CD14-positive monocyte (primary cell): Measurements from ENCODE around the gene FGF4. TPM values are rescaled to one million over a fixed set of nuclear protein-coding genes. Genes with fewer than 3 reads are reported as not detected.

ENCODE experiments used
- DNase-seq, 3 donors: peaks; one replicate each; pipeline ENCODE4 v3.0.0-alpha.2; 2011 to 2022
- H2AFZ ChIP-seq: 2 replicates; pipeline ENCODE4 v1.6.0; 2012; ENCODE audit warnings: mild to moderate bottlenecking, low read depth, low read length, inconsistent platforms; ENCODE audit not compliant: insufficient read depth, poor library complexity, severe bottlenecking
- H3K27ac ChIP-seq, 2 donors: 1 replicate in 1 of 2; 2 replicates in 1 of 2; pipeline ENCODE4 v1.5.1; 2012 to 2013; ENCODE audit warnings: low read length in 2 of 2, control low read depth in 1 of 2, inconsistent platforms in 1 of 2, low read depth in 1 of 2, mild to moderate bottlenecking in 1 of 2
- H3K27me3 ChIP-seq, 2 donors: one replicate each; pipeline versions ENCODE4 v1.6.0 to v1.6.1; 2011 to 2013; ENCODE audit warnings: low read length in 2 of 2; ENCODE audit not compliant: control insufficient read depth in 2 of 2, insufficient read depth in 2 of 2
- H3K36me3 ChIP-seq, 2 donors: replicated peaks in 1 of 2; 1 replicate in 1 of 2; 2 replicates in 1 of 2; pipeline versions ENCODE4 v1.5.1 to v1.6.1; 2012 to 2013; ENCODE audit warnings: low read length in 2 of 2, control low read depth in 1 of 2, inconsistent platforms in 1 of 2, mild to moderate bottlenecking in 1 of 2; ENCODE audit not compliant: insufficient read depth in 2 of 2, control insufficient read depth in 1 of 2
- H3K4me1 ChIP-seq, 2 donors: 1 replicate in 1 of 2; 2 replicates in 1 of 2; pipeline versions ENCODE4 v1.5.1 to v1.6.1; 2012 to 2013; ENCODE audit warnings: low read length in 2 of 2, control low read depth in 1 of 2, inconsistent platforms in 1 of 2, mild to moderate bottlenecking in 1 of 2, moderate library complexity in 1 of 2; ENCODE audit not compliant: insufficient read depth in 2 of 2, control insufficient read depth in 1 of 2
- H3K4me2 ChIP-seq: replicated peaks from 2 replicates; pipeline ENCODE3; 2012; ENCODE audit warnings: low read length, moderate library complexity, mild to moderate bottlenecking; ENCODE audit not compliant: poor library complexity, severe bottlenecking; ENCODE audit errors: extremely low read depth
- H3K4me3 ChIP-seq, 3 experiments: fragments of 200-600 bp in 1 of 3; sonication (generic) in 1 of 3; replicated peaks in 1 of 3; 1 replicate in 2 of 3; 2 replicates in 1 of 3; pipeline ENCODE4 v1.5.1; 2011 to 2013; ENCODE audit warnings: low read length in 3 of 3, mild to moderate bottlenecking in 3 of 3, control low read depth in 2 of 3, low read depth in 2 of 3, inconsistent platforms in 1 of 3, moderate library complexity in 1 of 3
- H3K79me2 ChIP-seq: 2 replicates; pipeline ENCODE4 v1.6.0; 2012; ENCODE audit warnings: mild to moderate bottlenecking, control low read depth, inconsistent platforms, low read length, moderate library complexity; ENCODE audit not compliant: insufficient read depth
- H3K9ac ChIP-seq: 2 replicates; pipeline ENCODE4 v1.6.0; 2017; ENCODE audit warnings: low read length, mild to moderate bottlenecking; ENCODE audit not compliant: insufficient read depth, poor library complexity, severe bottlenecking
- H3K9me3 ChIP-seq, 2 donors: replicated peaks in 1 of 2; 1 replicate in 1 of 2; 2 replicates in 1 of 2; pipeline versions ENCODE4 v1.5.1 to v1.6.1; 2012 to 2013; ENCODE audit warnings: low read length in 2 of 2, control low read depth in 1 of 2; ENCODE audit not compliant: control insufficient read depth in 1 of 2, insufficient read depth in 1 of 2
- H4K20me1 ChIP-seq: 2 replicates; pipeline ENCODE4 v1.6.0; 2012; ENCODE audit warnings: mild to moderate bottlenecking, low read length, control low read depth, moderate library complexity; ENCODE audit not compliant: insufficient read depth
- H3K27ac Mint-ChIP-seq, 7 donors: one replicate each; pipeline ENCODE4 v1.8.0; 2020; ENCODE audit warnings: mild to moderate bottlenecking in 7 of 7, mixed read lengths in 7 of 7, moderate library complexity in 6 of 7, inconsistent platforms in 2 of 7
- H3K27me3 Mint-ChIP-seq, 3 donors: one replicate each; pipeline ENCODE4 v1.8.0; 2021 to 2022; ENCODE audit warnings: low read depth in 3 of 3, mild to moderate bottlenecking in 3 of 3, mixed read lengths in 3 of 3, moderate library complexity in 3 of 3, inconsistent platforms in 1 of 3
- H3K36me3 Mint-ChIP-seq, 2 donors: one replicate each; pipeline ENCODE4 v1.8.0; 2020; ENCODE audit warnings: mixed read lengths in 2 of 2, inconsistent platforms in 1 of 2, mild to moderate bottlenecking in 1 of 2
- H3K4me1 Mint-ChIP-seq: one replicate; pipeline ENCODE4 v1.8.0; 2020; ENCODE audit warnings: mild to moderate bottlenecking, mixed read lengths
- H3K4me3 Mint-ChIP-seq, 2 donors: one replicate each; pipeline ENCODE4 v1.8.0; 2020; ENCODE audit warnings: mild to moderate bottlenecking in 2 of 2, mixed read lengths in 2 of 2, moderate library complexity in 1 of 2
- H3K9me3 Mint-ChIP-seq, 7 donors: one replicate each; pipeline ENCODE4 v1.8.0; 2020 to 2022; ENCODE audit warnings: mixed read lengths in 7 of 7, mild to moderate bottlenecking in 6 of 7, moderate library complexity in 6 of 7, inconsistent platforms in 2 of 7
- CTCF ChIP-seq: fragments of 200-600 bp; IDR thresholded peaks from one replicate; pipeline ENCODE4 v1.8.0; 2022; ENCODE audit warnings: antibody characterized with exemption, mild to moderate bottlenecking
- WGBS: methylation state at CpG from one replicate; pipeline ENCODE4 v1.1.5; 2013; ENCODE audit warnings: missing lambda C conversion rate; ENCODE audit not compliant: insufficient coverage; 5-methylcytosine and 5-hydroxymethylcytosine counted together
- intact Hi-C, 2 donors: fragments of 100-400 bp; cut with micrococcal nuclease; formaldehyde crosslinking; loops; one replicate each; pipeline versions ENCODE4 v1.15.0 to v1.15.1; 2023
- polyA plus RNA-seq, 3 donors: library from polyadenylated mRNA; depleted of rRNA in 1 of 3; unstranded in 2 of 3; stranded (reverse) in 1 of 3; fragments of 300-500 nt in 2 of 3; fragments of >200 nt in 1 of 3; fragmentation: Illumina TruSeq in 2 of 3; gene quantifications; 1 replicate in 2 of 3; 2 replicates in 1 of 3; pipeline ENCODE4 v1.2.3, GENCODE V29; 2012 to 2021

Gene FGF4
- polyA plus RNA-seq, 3 donors: not detected

DNA sequence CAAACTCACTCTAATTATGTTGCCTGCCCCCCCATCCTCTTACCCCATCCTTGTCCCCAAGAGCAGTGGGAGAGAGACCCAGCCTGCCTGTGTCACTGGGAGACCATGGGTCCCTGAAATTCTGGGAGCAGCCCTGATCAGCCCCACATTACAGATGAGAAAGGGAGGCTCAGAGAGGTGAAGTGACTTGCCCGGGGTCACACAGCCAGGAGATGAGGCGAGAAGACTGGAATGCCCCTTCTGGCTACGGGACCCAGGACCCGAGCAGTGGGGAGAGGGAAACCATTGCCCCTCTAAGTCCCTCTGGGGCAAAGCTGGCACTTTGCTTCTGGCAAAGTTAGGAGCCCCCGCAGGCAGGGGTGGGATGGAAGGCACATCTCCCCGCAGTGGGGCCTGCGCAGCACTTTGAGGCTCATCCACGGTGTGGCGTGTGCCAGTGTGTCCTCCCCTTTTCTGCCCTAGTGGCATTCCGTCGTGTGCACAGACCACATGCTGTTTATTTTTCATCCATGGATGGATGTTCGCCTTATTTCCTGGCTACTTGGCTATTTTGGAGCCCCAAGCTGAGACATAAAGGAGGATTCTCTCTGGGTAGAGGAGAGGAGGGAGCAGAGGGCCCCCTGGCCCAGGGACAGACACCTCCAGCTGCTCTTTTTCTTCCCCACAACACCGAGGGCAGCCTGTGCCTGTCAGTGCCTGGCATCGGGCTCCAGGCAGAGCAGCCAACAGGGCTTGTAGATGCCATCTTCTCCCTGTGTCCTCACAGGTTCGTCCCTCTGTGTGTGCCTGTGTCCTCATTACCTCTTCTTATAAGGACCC lies 47.7 kb upstream of the FGF4 start:
- Histone ChIP-seq H4K20me1 (no peaks in the 10 kb centered on the region), H3K9ac (no peak overlapping the region), H3K36me3 (no peaks in the 10 kb centered on the region), H3K27me3 (peaks cover 0 to 24% of the 10 kb centered on the region in 2 donors), H3K4me3 (no peak overlapping the region), H3K27ac (no peak overlapping the region), H2AFZ (no peak overlapping the region), H3K4me1 (no peaks in the 10 kb centered on the region), H3K4me2 (no peak overlapping the region), H3K79me2 (no peaks in the 10 kb centered on the region), H3K9me3 (no peaks in the 10 kb centered on the region)
- Mint-ChIP-seq H3K4me3 (no peak overlapping the region), H3K9me3 (peaks cover 0 to 3% (median 0%) of the 10 kb centered on the region in 7 donors), H3K4me1 (no peaks in the 10 kb centered on the region), H3K27ac (no peak overlapping the region), H3K36me3 (no peaks in the 10 kb centered on the region), H3K27me3 (peaks cover 28 to 49% (median 46%) of the 10 kb centered on the region in 3 donors)
- intact Hi-C loops: no loop called here
- no peak for TF ChIP-seq CTCF
- DNase-seq: no peak
- WGBS: 77% methylated on average over 13 of the region's 15 CpGs

- Histone ChIP-seq H4K20me1 (no peaks in the 10 kb centered on the region), H3K4me3 (no peak overlapping the region), H3K4me2 (no peak overlapping the region), H3K27ac (no peak overlapping the region), H3K79me2 (no peaks in the 10 kb centered on the region), H3K9me3 (no peaks in the 10 kb centered on the region), H3K4me1 (no peaks in the 10 kb centered on the region), H3K27me3 (peaks cover 6 to 37% of the 10 kb centered on the region in 2 donors), H3K36me3 (no peaks in the 10 kb centered on the region), H2AFZ (no peak overlapping the region), H3K9ac (no peak overlapping the region)
- Mint-ChIP-seq H3K27me3 (peaks cover 35 to 59% (median 55%) of the 10 kb centered on the region in 3 donors), H3K9me3 (peaks cover 0 to 5% (median 0%) of the 10 kb centered on the region in 7 donors), H3K27ac (no peak overlapping the region), H3K36me3 (no peaks in the 10 kb centered on the region), H3K4me1 (no peaks in the 10 kb centered on the region), H3K4me3 (no peak overlapping the region)
- intact Hi-C loops: no loop called here
- WGBS: 78% methylated on average over 16 of the region's 17 CpGs
- TF ChIP-seq CTCF: no peak
- no peak for DNase-seq
Measured at GRCh38 chr11:69821511-69822040, 46.4 kb upstream of the FGF4 start.
